GM18873 (cell line): ENCODE measurements around the gene PLPP7.
"Not testable (repeated sequence)": the region's sequence is repeated elsewhere in the genome, so short reads cannot be mapped to it uniquely, and the experiment has no call there.

ENCODE experiments used
- ATAC-seq: cut with Tn5 transposase; IDR thresholded peaks from one replicate; pipeline ENCODE4 v1.9.1; 2021; ENCODE audit warnings: mild to moderate bottlenecking, moderate library complexity, moderate number of reproducible peaks; ENCODE audit not compliant: unreplicated experiment, low FRiP score

PLPP7 gene

GRCh38 chr9:131266266-131267229, 23.0 kb upstream of the PLPP7 start:
- ATAC-seq = no peak

- ATAC-seq = no peak
Measured at GRCh38 chr9:131270171-131271015, 19.1 kb upstream of the PLPP7 start.

- ATAC-seq = not testable (repeated sequence)
Measured at GRCh38 chr9:131271016-131271273, 18.6 kb upstream of the PLPP7 start.

GRCh38 chr9:131271506-131271931, 18.0 kb upstream of the PLPP7 start:
- ATAC-seq = no peak

GRCh38 chr9:131272212-131272611, 17.3 kb upstream of the PLPP7 start:
- ATAC-seq = no peak

GRCh38 chr9:131273146-131273855, 16.2 kb upstream of the PLPP7 start:
- ATAC-seq = no peak

GRCh38 chr9:131273856-131274673, 15.5 kb upstream of the PLPP7 start:
- no peak for ATAC-seq

- no peak for ATAC-seq
Measured at GRCh38 chr9:131274674-131275331, 14.7 kb upstream of the PLPP7 start.

GRCh38 chr9:131275332-131276093, 14.0 kb upstream of the PLPP7 start:
- no peak for ATAC-seq

- ATAC-seq = no peak
Measured at GRCh38 chr9:131276094-131276888, 13.2 kb upstream of the PLPP7 start, which contains the start of gene FAM78A. FAM78A (minus strand) TSS chr9:131276510; CDS start chr9:131276179, 331 bp downstream.

- ATAC-seq = no peak
Measured at GRCh38 chr9:131276891-131277286, 12.6 kb upstream of the PLPP7 start.

GRCh38 chr9:131277287-131277909, 12.1 kb upstream of the PLPP7 start:
- ATAC-seq = no peak

GRCh38 chr9:131277910-131278701, 11.4 kb upstream of the PLPP7 start:
- no peak for ATAC-seq

- no peak for ATAC-seq
Measured at GRCh38 chr9:131278702-131279111, 10.8 kb upstream of the PLPP7 start.

- ATAC-seq = no peak
Measured at GRCh38 chr9:131279196-131279862, 10.2 kb upstream of the PLPP7 start.
